Neural progenitor cell (in vitro differentiated cells): ENCODE measurements around the gene PSMB2. TPM values are rescaled to one million over a fixed set of nuclear protein-coding genes. Genes with fewer than 3 reads are reported as not detected.

ENCODE experiments used
- DNase-seq: peaks from one replicate; pipeline ENCODE4 v3.0.0-alpha.2; 2016; ENCODE audit warnings: low spot score
- H2AFZ ChIP-seq: fragments of 200-600 bp; sonication (generic); replicated peaks from 2 replicates; pipeline ENCODE4 v1.6.1; 2016; ENCODE audit warnings: antibody characterized with exemption
- H3F3A ChIP-seq: fragments of 200-600 bp; sonication (generic); 2 replicates; pipeline ENCODE4 v1.6.1; 2016; ENCODE audit warnings: antibody characterized with exemption, low read depth
- H3K27ac ChIP-seq: fragments of 200-600 bp; sonication (generic); 2 replicates; pipeline ENCODE4 v1.5.1; 2016; ENCODE audit warnings: mild to moderate bottlenecking
- H3K27me3 ChIP-seq: fragments of 200-600 bp; sonication (generic); 2 replicates; pipeline ENCODE4 v1.6.1; 2016; ENCODE audit warnings: mild to moderate bottlenecking, moderate library complexity
- H3K36me3 ChIP-seq: fragments of 200-600 bp; sonication (generic); 2 replicates; pipeline ENCODE4 v1.5.1; 2016
- H3K4me1 ChIP-seq: fragments of 200-600 bp; sonication (generic); 2 replicates; pipeline ENCODE4 v1.6.1; 2016; ENCODE audit warnings: mixed run types
- H3K4me2 ChIP-seq: fragments of 200-600 bp; sonication (generic); 2 replicates; pipeline ENCODE4 v1.6.1; 2016
- H3K4me3 ChIP-seq: fragments of 200-600 bp; sonication (generic); 2 replicates; pipeline ENCODE4 v1.5.1; 2016
- H3K79me2 ChIP-seq: fragments of 200-600 bp; sonication (generic); 2 replicates; pipeline ENCODE4 v1.6.1; 2016; ENCODE audit warnings: low read depth
- H3K9ac ChIP-seq: fragments of 200-600 bp; sonication (generic); 2 replicates; pipeline ENCODE4 v1.6.1; 2016
- H3K9me3 ChIP-seq: fragments of 200-600 bp; sonication (generic); 2 replicates; pipeline ENCODE4 v1.5.1; 2016; ENCODE audit warnings: low read depth
- H4K20me1 ChIP-seq: fragments of 200-600 bp; sonication (generic); 2 replicates; pipeline ENCODE4 v1.6.1; 2016; ENCODE audit warnings: low read depth
- H3K27ac Mint-ChIP-seq: 3 replicates; pipeline ENCODE4 v1.8.0; 2021; ENCODE audit warnings: mixed read lengths
- H3K27me3 Mint-ChIP-seq: 2 replicates; pipeline ENCODE4 v1.8.0; 2022; ENCODE audit warnings: low read depth, mild to moderate bottlenecking, inconsistent platforms, moderate library complexity, mixed read lengths; ENCODE audit not compliant: insufficient read depth
- H3K36me3 Mint-ChIP-seq: 3 replicates; pipeline ENCODE4 v1.8.0; 2021; ENCODE audit warnings: mixed read lengths
- H3K4me1 Mint-ChIP-seq: 3 replicates; pipeline ENCODE4 v1.8.0; 2021; ENCODE audit warnings: mixed read lengths
- H3K4me3 Mint-ChIP-seq: 3 replicates; pipeline ENCODE4 v1.8.0; 2021; ENCODE audit warnings: mild to moderate bottlenecking, moderate library complexity, mixed read lengths
- H3K9me3 Mint-ChIP-seq: 3 replicates; pipeline ENCODE4 v1.8.0; 2020; ENCODE audit warnings: mixed read lengths
- CTCF ChIP-seq: fragments of 200-600 bp; sonication (generic); IDR thresholded peaks from 2 replicates; pipeline ENCODE4 v1.5.1; 2017; ENCODE audit warnings: antibody characterized with exemption, mild to moderate bottlenecking
- EZH2 ChIP-seq: fragments of 200-600 bp; sonication (generic); IDR thresholded peaks from 2 replicates; pipeline ENCODE4 v1.6.1; 2017; ENCODE audit warnings: antibody characterized with exemption, mild to moderate bottlenecking, moderate library complexity
- EZH2phosphoT487 ChIP-seq: fragments of 200-600 bp; sonication (generic); IDR thresholded peaks from 2 replicates; pipeline ENCODE4 v1.6.1; 2017; ENCODE audit warnings: antibody characterized with exemption
- total RNA-seq: library from RNA; depleted of rRNA; stranded (reverse); fragments of >200 nt; gene quantifications from 2 replicates; pipeline ENCODE4 v1.2.3, GENCODE V29; 2015; ENCODE audit warnings: low replicate concordance

Gene PSMB2
- total RNA-seq, 1 donor from 2014 or later, result 29.7 TPM

GRCh38 chr1:35574125-35574654 lies 67.1 kb downstream of the PSMB2 start:
- Histone ChIP-seq H3K9me3 (no peaks in the 10 kb centered on the region), H2AFZ (no peak overlapping the region), H3K36me3 (no peaks in the 10 kb centered on the region), H3K27me3 (peaks cover 100% of the 10 kb centered on the region), H3K4me1 (peaks cover 13% of the 10 kb centered on the region), H3K27ac (no peak overlapping the region), H3K4me3 (no peak overlapping the region), H3K9ac (no peak overlapping the region), H3F3A (peaks cover 29% of the 10 kb centered on the region), H4K20me1 (peaks cover 41% of the 10 kb centered on the region), H3K4me2 (peak overlapping the region; percentile 86), H3K79me2 (no peaks in the 10 kb centered on the region)
- Mint-ChIP-seq H3K36me3 (peaks cover 2% of the 10 kb centered on the region), H3K27me3 (peaks cover 66% of the 10 kb centered on the region), H3K4me1 (peaks cover 24% of the 10 kb centered on the region), H3K4me3 (peak overlapping the region; percentile 58), H3K27ac (no peak overlapping the region), H3K9me3 (peaks cover 3% of the 10 kb centered on the region)
- DNase-seq, result no peak
- peak; percentile 72 for TF ChIP-seq EZH2phosphoT487
- TF ChIP-seq CTCF, result no peak
- TF ChIP-seq EZH2, result peak; percentile 54

GRCh38 chr1:35573198-35574124 lies 67.9 kb downstream of the PSMB2 start, which contains the start of gene TFAP2E:
TFAP2E (plus strand) TSS chr1:35573314; CDS start chr1:35573578, 264 bp downstream.
- H3K9me3 Mint-ChIP-seq, result peaks cover 3% of the 10 kb centered on the region
- peaks cover 93% of the 10 kb centered on the region for H3K27me3 ChIP-seq
- no peak within 1 kb of the TSS for H3K27ac ChIP-seq
- H3K4me3 ChIP-seq, result peak within 1 kb of the TSS; percentile 55
- H3K4me1 ChIP-seq, result peaks cover 13% of the 10 kb centered on the region
- peaks cover 44% of the 10 kb centered on the region for H4K20me1 ChIP-seq
- H3K36me3 Mint-ChIP-seq, result peaks cover 2% of the 10 kb centered on the region
- no peak within 1 kb of the TSS for H3K27ac Mint-ChIP-seq
- H3K4me1 Mint-ChIP-seq, result peaks cover 24% of the 10 kb centered on the region
- TF ChIP-seq CTCF (no peak), EZH2phosphoT487 (peak; percentile 96), EZH2 (peak; percentile 98)
- H3K9ac ChIP-seq, result no peak within 1 kb of the TSS
- H3K4me3 Mint-ChIP-seq, result peak within 1 kb of the TSS; percentile 48
- peak within 1 kb of the TSS; percentile 18 for H2AFZ ChIP-seq
- no peaks in the 10 kb centered on the region for H3K36me3 ChIP-seq
- no peaks in the 10 kb centered on the region for H3K9me3 ChIP-seq
- peaks cover 62% of the 10 kb centered on the region for H3K27me3 Mint-ChIP-seq
- no peaks in the 10 kb centered on the region for H3K79me2 ChIP-seq
- peak within 1 kb of the TSS; percentile 86 for H3K4me2 ChIP-seq
- H3F3A ChIP-seq, result peaks cover 33% of the 10 kb centered on the region
- DNase-seq, result peak; percentile 73

GRCh38 chr1:35572296-35572695 lies 69.0 kb downstream of the PSMB2 start:
- peaks cover 2% of the 10 kb centered on the region for H3K36me3 Mint-ChIP-seq

More at GRCh38 chr1:35572296-35572695, 69.0 kb downstream of the PSMB2 start:
- Histone ChIP-seq H3K36me3 (no peaks in the 10 kb centered on the region), H3K4me2 (peak overlapping the region; percentile 86), H2AFZ (no peak overlapping the region), H3K27ac (no peak overlapping the region), H3K79me2 (no peaks in the 10 kb centered on the region), H3K4me3 (no peak overlapping the region), H3K27me3 (peaks cover 82% of the 10 kb centered on the region), H3K9me3 (no peaks in the 10 kb centered on the region), H4K20me1 (peaks cover 41% of the 10 kb centered on the region), H3F3A (peaks cover 35% of the 10 kb centered on the region), H3K9ac (no peak overlapping the region), H3K4me1 (peaks cover 9% of the 10 kb centered on the region)
- H3K4me1 Mint-ChIP-seq, result peaks cover 18% of the 10 kb centered on the region
- H3K27me3 Mint-ChIP-seq, result peaks cover 52% of the 10 kb centered on the region
- H3K4me3 Mint-ChIP-seq, result no peak overlapping the region
- no peak for TF ChIP-seq EZH2
- no peak for TF ChIP-seq EZH2phosphoT487
- no peak for TF ChIP-seq CTCF
- DNase-seq, result no peak
- no peaks in the 10 kb centered on the region for H3K9me3 Mint-ChIP-seq
- no peak overlapping the region for H3K27ac Mint-ChIP-seq
